ENCODE results near the gene SUGCT. TPM values are rescaled to one million over a fixed set of nuclear protein-coding genes. Genes with fewer than 3 reads are reported as not detected.

SUGCT gene
- total RNA-seq, 2 experiments from 2014 or later, result 0.76 to 1.5 TPM

GRCh38 chr7:40437498-40437897 is 302.7 kb downstream of the SUGCT start:
- H3K27ac Mint-ChIP-seq, result no peak overlapping the region
- no peak overlapping the region for H3K4me3 Mint-ChIP-seq
- H3K36me3 Mint-ChIP-seq, result peaks cover 4% of the 10 kb centered on the region
- ChIA-PET CTCF (no interaction called here), POLR2A (no interaction called here)
- no peaks in the 10 kb centered on the region for H3K4me1 Mint-ChIP-seq (ENCODE audit: low read depth)
- H3K27me3 Mint-ChIP-seq, result no peaks in the 10 kb centered on the region
- peaks cover 34% of the 10 kb centered on the region for H3K9me3 Mint-ChIP-seq
- intact Hi-C loops (cut with micrococcal nuclease), result no loop called here
- no peak for DNase-seq

GRCh38 chr7:40437936-40438634 is 303.3 kb downstream of the SUGCT start:
- POLR2A ChIA-PET, result no interaction called here
- H3K27me3 Mint-ChIP-seq, result no peaks in the 10 kb centered on the region
- CTCF ChIA-PET, result no interaction called here
- no peak overlapping the region for H3K27ac Mint-ChIP-seq
- intact Hi-C loops (cut with micrococcal nuclease), result no loop called here
- H3K4me1 Mint-ChIP-seq (ENCODE audit: low read depth), result no peaks in the 10 kb centered on the region
- no peak for DNase-seq
- no peaks in the 10 kb centered on the region for H3K36me3 Mint-ChIP-seq
- peaks cover 32% of the 10 kb centered on the region for H3K9me3 Mint-ChIP-seq
- H3K4me3 Mint-ChIP-seq, result no peak overlapping the region

- no peak for DNase-seq
- Mint-ChIP-seq H3K9me3 (peaks cover 27% of the 10 kb centered on the region), H3K4me3 (no peak overlapping the region), H3K27me3 (no peaks in the 10 kb centered on the region), H3K36me3 (no peaks in the 10 kb centered on the region), H3K27ac (no peak overlapping the region), H3K4me1 (ENCODE audit: low read depth) (no peaks in the 10 kb centered on the region)
- ChIA-PET CTCF (no interaction called here), POLR2A (no interaction called here)
- intact Hi-C loops (cut with micrococcal nuclease), result no loop called here
These were observed 304.9 kb downstream of the SUGCT start for GRCh38 chr7:40439686-40440085.

- no peak overlapping the region for H3K27ac Mint-ChIP-seq
- H3K4me3 Mint-ChIP-seq, result no peak overlapping the region
- ChIA-PET CTCF (no interaction called here), POLR2A (no interaction called here)
- H3K27me3 Mint-ChIP-seq, result no peaks in the 10 kb centered on the region
- H3K4me1 Mint-ChIP-seq (ENCODE audit: low read depth), result no peaks in the 10 kb centered on the region
- DNase-seq, result no peak
- intact Hi-C loops (cut with micrococcal nuclease), result no loop called here
- H3K36me3 Mint-ChIP-seq, result no peaks in the 10 kb centered on the region
- peaks cover 5% of the 10 kb centered on the region for H3K9me3 Mint-ChIP-seq
These were observed 312.5 kb downstream of the SUGCT start for GRCh38 chr7:40447345-40447744.

- H3K27me3 Mint-ChIP-seq, result no peaks in the 10 kb centered on the region
- CTCF ChIA-PET, result no interaction called here
- H3K36me3 Mint-ChIP-seq, result no peaks in the 10 kb centered on the region
- H3K4me1 Mint-ChIP-seq (ENCODE audit: low read depth), result no peaks in the 10 kb centered on the region
- intact Hi-C loops (cut with micrococcal nuclease), result no loop called here
- no peak overlapping the region for H3K27ac Mint-ChIP-seq
- H3K9me3 Mint-ChIP-seq, result peaks cover 8% of the 10 kb centered on the region
- H3K4me3 Mint-ChIP-seq, result no peak overlapping the region
- DNase-seq, result no peak
- POLR2A ChIA-PET, result no interaction called here
These were observed 320.7 kb downstream of the SUGCT start for GRCh38 chr7:40455485-40455884.

- no peak overlapping the region for H3K27ac Mint-ChIP-seq
- H3K4me1 Mint-ChIP-seq (ENCODE audit: low read depth), result no peaks in the 10 kb centered on the region
- intact Hi-C loops (cut with micrococcal nuclease), result no loop called here
- no peaks in the 10 kb centered on the region for H3K36me3 Mint-ChIP-seq
- no peak for DNase-seq
- ChIA-PET POLR2A (no interaction called here), CTCF (no interaction called here)
- no peak overlapping the region for H3K4me3 Mint-ChIP-seq
- H3K9me3 Mint-ChIP-seq, result peaks cover 11% of the 10 kb centered on the region
- no peaks in the 10 kb centered on the region for H3K27me3 Mint-ChIP-seq
These were observed 323.1 kb downstream of the SUGCT start for GRCh38 chr7:40457776-40458480.

GRCh38 chr7:40463446-40463845 is 328.6 kb downstream of the SUGCT start:
- intact Hi-C loops (cut with micrococcal nuclease), result no loop called here
- no peak overlapping the region for H3K4me3 Mint-ChIP-seq
- H3K4me1 Mint-ChIP-seq (ENCODE audit: low read depth), result no peaks in the 10 kb centered on the region
- H3K9me3 Mint-ChIP-seq, result peaks cover 3% of the 10 kb centered on the region
- no peak for DNase-seq
- no peaks in the 10 kb centered on the region for H3K36me3 Mint-ChIP-seq
- CTCF ChIA-PET, result no interaction called here
- POLR2A ChIA-PET, result no interaction called here
- no peak overlapping the region for H3K27ac Mint-ChIP-seq
- H3K27me3 Mint-ChIP-seq, result no peaks in the 10 kb centered on the region

GRCh38 chr7:40468891-40469864 is 334.4 kb downstream of the SUGCT start:
- H3K27ac Mint-ChIP-seq, result no peak overlapping the region
- intact Hi-C loops (cut with micrococcal nuclease), result no loop called here
- no peak overlapping the region for H3K4me3 Mint-ChIP-seq
- no peaks in the 10 kb centered on the region for H3K4me1 Mint-ChIP-seq (ENCODE audit: low read depth)
- ChIA-PET CTCF (no interaction called here), POLR2A (no interaction called here)
- no peaks in the 10 kb centered on the region for H3K9me3 Mint-ChIP-seq
- H3K36me3 Mint-ChIP-seq, result no peaks in the 10 kb centered on the region
- no peak for DNase-seq
- H3K27me3 Mint-ChIP-seq, result no peaks in the 10 kb centered on the region

- Mint-ChIP-seq H3K36me3 (no peaks in the 10 kb centered on the region), H3K27ac (no peak overlapping the region), H3K27me3 (no peaks in the 10 kb centered on the region), H3K9me3 (no peaks in the 10 kb centered on the region), H3K4me3 (no peak overlapping the region), H3K4me1 (ENCODE audit: low read depth) (no peaks in the 10 kb centered on the region)
- CTCF ChIA-PET, result no interaction called here
- no peak for DNase-seq
- POLR2A ChIA-PET, result no interaction called here
- intact Hi-C loops (cut with micrococcal nuclease), result no loop called here
These were observed 335.3 kb downstream of the SUGCT start for GRCh38 chr7:40470091-40470592.

GRCh38 chr7:40470817-40471216 is 336.0 kb downstream of the SUGCT start:
- Mint-ChIP-seq H3K36me3 (no peaks in the 10 kb centered on the region), H3K9me3 (no peaks in the 10 kb centered on the region), H3K4me1 (ENCODE audit: low read depth) (no peaks in the 10 kb centered on the region), H3K27me3 (no peaks in the 10 kb centered on the region), H3K4me3 (no peak overlapping the region), H3K27ac (no peak overlapping the region)
- intact Hi-C loops (cut with micrococcal nuclease), result no loop called here
- ChIA-PET CTCF (no interaction called here), POLR2A (no interaction called here)
- no peak for DNase-seq

GRCh38 chr7:40471891-40472290 is 337.1 kb downstream of the SUGCT start:
- Mint-ChIP-seq H3K4me1 (ENCODE audit: low read depth) (no peaks in the 10 kb centered on the region), H3K27me3 (no peaks in the 10 kb centered on the region), H3K36me3 (no peaks in the 10 kb centered on the region), H3K4me3 (no peak overlapping the region), H3K9me3 (no peaks in the 10 kb centered on the region), H3K27ac (no peak overlapping the region)
- POLR2A ChIA-PET, result no interaction called here
- CTCF ChIA-PET, result interaction anchor here (0.7 kb wide), 1 partner anchor 129 kb away, joined by 3 read pairs; no protein-coding TSS in a partner anchor
- intact Hi-C loops (cut with micrococcal nuclease), result no loop called here
- no peak for DNase-seq
